Breast epithelium (tissue), 3 donors: Measurements from ENCODE around the gene INIP.

ENCODE experiments used
- CTCF ChIP-seq, 3 donors: fragments of 450-650 bp; IDR thresholded peaks; one replicate each; pipeline ENCODE4 v1.5.1; 2016 to 2017; ENCODE audit warnings: antibody characterized with exemption in 3 of 3, mild to moderate bottlenecking in 3 of 3, moderate library complexity in 3 of 3
- POLR2A ChIP-seq: fragments of 450-650 bp; IDR thresholded peaks from one replicate; pipeline ENCODE4 v1.6.1; 2016; ENCODE audit warnings: antibody characterized with exemption, mild to moderate bottlenecking, moderate library complexity

- TF ChIP-seq POLR2A (no peak), CTCF (IDR thresholded peaks at IDR 0.05) (no peak)
Observed at GRCh38 chr9:112755016-112755427, 37.1 kb upstream of the INIP start.
